Posterior vena cava (tissue), 2 donors: ENCODE results near the gene CHI3L1. TPM values are rescaled to one million over a fixed set of nuclear protein-coding genes. Genes with fewer than 3 reads are reported as not detected.

Source experiments
- DNase-seq: peaks from one replicate; pipeline ENCODE4 v3.0.0-alpha.2; 2020; ENCODE audit warnings: low spot score
- intact Hi-C, 2 donors: fragments of 100-400 bp; cut with DNase I; formaldehyde crosslinking; loops; one replicate each; pipeline versions ENCODE4 v1.14.1 to v1.14.2; 2022 to 2023
- total RNA-seq, 2 donors: library from RNA; stranded (reverse); fragmentation: NEBNext Ultra II Directional; extraction: Animal tissue kit (Norgen Biotek cat#: 25700); gene quantifications; one replicate each; pipeline ENCODE4 v1.2.1, GENCODE V29; 2021
- donor health status: DM: yes; HTN: yes; CAD: no.
- donor health status: DM: yes; HTN: yes; CAD: no.

Gene CHI3L1
- total RNA-seq, 2 donors from 2014 or later, result 26.7 to 30.3 TPM

GRCh38 chr1:203173011-203173555 is 13.4 kb downstream of the CHI3L1 start:
- peak; percentile 51 for DNase-seq
- intact Hi-C loops, result no loop called here

GRCh38 chr1:203172184-203173010 is 14.1 kb downstream of the CHI3L1 start:
- intact Hi-C loops, result no loop called here
- DNase-seq, result peak; percentile 79

GRCh38 chr1:203171341-203172183 is 14.9 kb downstream of the CHI3L1 start:
- peak; percentile 64 for DNase-seq

GRCh38 chr1:203170625-203171330 is 15.7 kb downstream of the CHI3L1 start:
- intact Hi-C loops, result no loop called here
- peak; percentile 64 for DNase-seq

More at GRCh38 chr1:203171341-203172183, 14.9 kb downstream of the CHI3L1 start:
- intact Hi-C loops, result no loop called here

GRCh38 chr1:203169770-203170520 is 16.6 kb downstream of the CHI3L1 start:
- peak; percentile 80 for DNase-seq
- intact Hi-C loops, result no loop called here

GRCh38 chr1:203168991-203169390 is 17.5 kb downstream of the CHI3L1 start:
- peak; percentile 47 for DNase-seq
- intact Hi-C loops, result no loop called here

- intact Hi-C loops, result no loop called here
- peak; percentile 50 for DNase-seq
These were observed 18.2 kb downstream of the CHI3L1 start for GRCh38 chr1:203168256-203168786.

- intact Hi-C loops, result no loop called here
- DNase-seq, result no peak
These were observed 18.6 kb downstream of the CHI3L1 start for GRCh38 chr1:203167913-203168200.

- DNase-seq, result no peak
- intact Hi-C loops, result no loop called here
These were observed 19.2 kb downstream of the CHI3L1 start for GRCh38 chr1:203167026-203167912.

GRCh38 chr1:203166192-203166940 is 20.1 kb downstream of the CHI3L1 start:
- intact Hi-C loops, result no loop called here
- no peak for DNase-seq

- DNase-seq, result no peak
- intact Hi-C loops, result no loop called here
These were observed 20.7 kb downstream of the CHI3L1 start for GRCh38 chr1:203165800-203166161.

GRCh38 chr1:203165101-203165799 is 21.3 kb downstream of the CHI3L1 start:
- intact Hi-C loops, result no loop called here
- DNase-seq, result no peak

- intact Hi-C loops, result no loop called here
These were observed 22.4 kb downstream of the CHI3L1 start for GRCh38 chr1:203163891-203164635.

GRCh38 chr1:203162403-203162802 is 24.1 kb downstream of the CHI3L1 start:
- no peak for DNase-seq

More at GRCh38 chr1:203163891-203164635, 22.4 kb downstream of the CHI3L1 start:
- DNase-seq, result no peak

GRCh38 chr1:203161703-203162102 is 24.8 kb downstream of the CHI3L1 start:
- intact Hi-C loops, result no loop called here
- no peak for DNase-seq

More at GRCh38 chr1:203162403-203162802, 24.1 kb downstream of the CHI3L1 start:
- intact Hi-C loops, result no loop called here

- DNase-seq, result no peak
- intact Hi-C loops, result no loop called here
These were observed 25.3 kb downstream of the CHI3L1 start for GRCh38 chr1:203161175-203161574.
